PC-3 (cell line): ENCODE data around the gene BLMH. TPM values are rescaled to one million over a fixed set of nuclear protein-coding genes. Genes with fewer than 3 reads are reported as not detected.

ENCODE experiments used
- ATAC-seq: fragments of 200-7000 bp; cut with Tn5 transposase; 2 replicates; pipeline ENCODE4 v1.9.1; 2020; ENCODE audit warnings: mild to moderate bottlenecking, moderate library complexity
- BruUV-seq: library from RNA; stranded (reverse); fragments of 400-500 nt; replicated peaks from 2 replicates; lab custom pipeline; 2021; lab: Mats Ljungman, UMichigan
- CTCF ChIA-PET: fragments of 300-600 bp; sonication (Branson Sonifier 250); formaldehyde crosslinking; loops from one replicate; lab custom pipeline; 2022; ENCODE audit warnings: antibody characterized with exemption; lab: Charles Lee
- POLR2A ChIA-PET: fragments of 300-600 bp; sonication (Branson Sonifier 250); formaldehyde crosslinking; loops from one replicate; lab custom pipeline; 2022; ENCODE audit warnings: antibody characterized with exemption; ENCODE audit not compliant: unreplicated experiment; lab: Charles Lee
- DNase-seq: peaks from one replicate; pipeline ENCODE4 v3.0.0-alpha.2; 2015
- H2AFZ ChIP-seq: fragments of 300-600 bp; sonication (generic); 2 replicates; pipeline ENCODE4 v1.6.0; 2016; ENCODE audit warnings: antibody characterized with exemption, low read length
- H3F3A ChIP-seq: fragments of 300-600 bp; sonication (generic); one replicate; pipeline ENCODE4 v1.6.0; 2017; ENCODE audit warnings: antibody characterized with exemption, low read length, control low read depth, mild to moderate bottlenecking; ENCODE audit not compliant: unreplicated experiment
- H3K27ac ChIP-seq: fragments of 300-600 bp; sonication (generic); 2 replicates; pipeline ENCODE4 v1.5.1; 2016; ENCODE audit warnings: mild to moderate bottlenecking, low read length
- H3K27me3 ChIP-seq: fragments of 300-600 bp; sonication (generic); 2 replicates; pipeline ENCODE4 v1.6.1; 2016; ENCODE audit warnings: low read length, mixed read lengths
- H3K36me3 ChIP-seq: fragments of 300-600 bp; sonication (generic); 2 replicates; pipeline ENCODE4 v1.6.1; 2016; ENCODE audit warnings: low read depth, mixed run types, low read length, mixed read lengths
- H3K4me1 ChIP-seq: fragments of 300-600 bp; sonication (generic); 2 replicates; pipeline ENCODE4 v1.5.1; 2016; ENCODE audit warnings: low read length; ENCODE audit not compliant: insufficient read depth
- H3K4me2 ChIP-seq: fragments of 300-600 bp; sonication (generic); 2 replicates; pipeline ENCODE4 v1.6.0; 2016; ENCODE audit warnings: low read length
- H3K4me3 ChIP-seq: fragments of 300-600 bp; sonication (generic); 2 replicates; pipeline ENCODE4 v1.5.1; 2016; ENCODE audit warnings: mild to moderate bottlenecking, low read length, mixed read lengths
- H3K79me2 ChIP-seq: fragments of 300-600 bp; sonication (generic); 2 replicates; pipeline ENCODE4 v1.6.1; 2017; ENCODE audit warnings: low read length, mixed read lengths
- H3K9ac ChIP-seq: fragments of 300-600 bp; sonication (generic); 2 replicates; pipeline ENCODE4 v1.6.0; 2016; ENCODE audit warnings: mild to moderate bottlenecking, low read length
- H3K9me2 ChIP-seq: fragments of 300-600 bp; sonication (generic); replicated peaks from 2 replicates; pipeline ENCODE4 v1.6.1; 2016; ENCODE audit warnings: mixed run types, low read length, mixed read lengths
- H3K9me3 ChIP-seq: fragments of 300-600 bp; sonication (generic); 2 replicates; pipeline ENCODE4 v1.6.1; 2016; ENCODE audit warnings: low read length, mixed read lengths
- H4K20me1 ChIP-seq: fragments of 300-600 bp; sonication (generic); 2 replicates; pipeline ENCODE4 v1.6.1; 2016; ENCODE audit warnings: low read length, mixed read lengths
- CTCF ChIP-seq: fragments of 300-600 bp; sonication (generic); conservative IDR thresholded peaks from 2 replicates; pipeline ENCODE4 v1.5.1; 2017; ENCODE audit warnings: antibody characterized with exemption, low read depth, mild to moderate bottlenecking, low read length
- EZH2 ChIP-seq: fragments of 300-600 bp; sonication (generic); IDR thresholded peaks from one replicate; pipeline ENCODE4 v1.6.1; 2017; ENCODE audit warnings: antibody characterized with exemption, mild to moderate bottlenecking, low read length; ENCODE audit not compliant: unreplicated experiment
- EZH2phosphoT487 ChIP-seq: fragments of 300-600 bp; sonication (generic); IDR thresholded peaks from 2 replicates; pipeline ENCODE4 v1.6.1; 2018; ENCODE audit warnings: mild to moderate bottlenecking, antibody characterized with exemption, low read length, borderline replicate concordance
- intact Hi-C: fragments of 100-400 bp; cut with micrococcal nuclease; formaldehyde crosslinking; loops from 2 replicates; pipeline ENCODE4 v1.9.0; 2023
- total RNA-seq: library from RNA; depleted of rRNA; stranded (reverse); fragments of >200 nt; gene quantifications from 2 replicates; pipeline ENCODE4 v1.2.3, GENCODE V29; 2014

BLMH gene
- total RNA-seq, 1 experiment from 2014 or later, result 15.9 TPM

DNA sequence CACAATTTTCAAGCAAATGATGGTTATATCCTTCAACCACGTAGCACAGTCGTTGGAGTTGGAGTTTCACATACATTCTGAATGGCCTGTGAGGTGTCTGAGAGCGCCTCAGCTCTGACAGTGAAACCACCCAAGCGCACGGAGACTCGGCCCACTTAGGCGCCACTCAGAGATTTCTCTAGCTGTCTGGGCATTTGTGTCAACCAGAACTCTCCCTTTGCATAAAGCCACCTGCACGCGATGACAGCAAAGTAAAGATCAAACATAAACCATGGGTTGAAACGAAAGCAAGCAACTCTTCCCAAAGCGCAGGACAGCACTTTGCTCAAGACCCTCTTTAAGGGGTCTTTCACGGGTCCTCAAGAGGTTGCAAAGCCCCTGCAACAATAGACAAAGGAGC, 56.8 kb downstream of the BLMH start:
- Histone ChIP-seq H3K36me3 (no peaks in the 10 kb centered on the region), H3K4me2 (no peak overlapping the region), H3K9me2 (no peaks in the 10 kb centered on the region), H3K9me3 (no peaks in the 10 kb centered on the region), H2AFZ (no peak overlapping the region), H3K79me2 (no peaks in the 10 kb centered on the region), H3K9ac (no peak overlapping the region), H3F3A (no peaks in the 10 kb centered on the region), H3K27ac (no peak overlapping the region), H4K20me1 (no peaks in the 10 kb centered on the region), H3K27me3 (peaks cover 40% of the 10 kb centered on the region), H3K4me1 (no peaks in the 10 kb centered on the region), H3K4me3 (no peak overlapping the region)
- ChIA-PET CTCF (interaction anchor here (0.7 kb wide), 1 partner anchor 75 kb away, joined by 3 read pairs; no protein-coding TSS in a partner anchor), POLR2A (no interaction called here)
- BruUV-seq, result no TSS peak
- intact Hi-C loops, result no loop called here
- TF ChIP-seq EZH2 (no peak), CTCF (no peak), EZH2phosphoT487 (no peak)
- ATAC-seq, result no peak
- no peak for DNase-seq

GRCh38 chr17:30234296-30234695, 57.4 kb downstream of the BLMH start:
- no peak overlapping the region for H3K27ac ChIP-seq
- POLR2A ChIA-PET, result no interaction called here
- H3K79me2 ChIP-seq, result no peaks in the 10 kb centered on the region
- no peak overlapping the region for H3K4me3 ChIP-seq
- peaks cover 40% of the 10 kb centered on the region for H3K27me3 ChIP-seq
- H3K4me1 ChIP-seq, result no peaks in the 10 kb centered on the region
- CTCF ChIA-PET, result no interaction called here
- BruUV-seq, result no TSS peak
- TF ChIP-seq CTCF (no peak), EZH2phosphoT487 (no peak), EZH2 (no peak)
- no peaks in the 10 kb centered on the region for H3K9me2 ChIP-seq
- H3K36me3 ChIP-seq, result no peaks in the 10 kb centered on the region
- intact Hi-C loops, result no loop called here
- H3F3A ChIP-seq, result no peaks in the 10 kb centered on the region
- H2AFZ ChIP-seq, result no peak overlapping the region
- no peak overlapping the region for H3K9ac ChIP-seq
- ATAC-seq (no peak), DNase-seq (no peak)
- no peak overlapping the region for H3K4me2 ChIP-seq
- no peaks in the 10 kb centered on the region for H3K9me3 ChIP-seq
- no peaks in the 10 kb centered on the region for H4K20me1 ChIP-seq

- Histone ChIP-seq H3F3A (no peaks in the 10 kb centered on the region), H3K4me3 (no peak overlapping the region), H3K27ac (no peak overlapping the region), H3K27me3 (peaks cover 40% of the 10 kb centered on the region), H4K20me1 (no peaks in the 10 kb centered on the region), H2AFZ (no peak overlapping the region), H3K9me2 (no peaks in the 10 kb centered on the region), H3K9me3 (no peaks in the 10 kb centered on the region), H3K9ac (no peak overlapping the region), H3K4me2 (no peak overlapping the region), H3K36me3 (no peaks in the 10 kb centered on the region), H3K4me1 (no peaks in the 10 kb centered on the region), H3K79me2 (no peaks in the 10 kb centered on the region)
- no TSS peak for BruUV-seq
- intact Hi-C loops, result no loop called here
- CTCF ChIA-PET, result no interaction called here
- no peak for ATAC-seq
- POLR2A ChIA-PET, result no interaction called here
- TF ChIP-seq EZH2 (no peak), CTCF (no peak), EZH2phosphoT487 (no peak)
- no peak for DNase-seq
These were observed 58.8 kb downstream of the BLMH start for GRCh38 chr17:30232824-30233427.
